ENCODE results near the gene AGER.
"Not testable (repeated sequence)": the region's sequence is repeated elsewhere in the genome, so short reads cannot be mapped to it uniquely, and the experiment has no call there.

The AGER gene

GRCh38 chr6:32187009-32187709 is 3.1 kb upstream of the AGER start:
- DNase-seq: no peak

- DNase-seq: not testable (repeated sequence)
Measured at GRCh38 chr6:32186151-32186840, 2.2 kb upstream of the AGER start.

DNA sequence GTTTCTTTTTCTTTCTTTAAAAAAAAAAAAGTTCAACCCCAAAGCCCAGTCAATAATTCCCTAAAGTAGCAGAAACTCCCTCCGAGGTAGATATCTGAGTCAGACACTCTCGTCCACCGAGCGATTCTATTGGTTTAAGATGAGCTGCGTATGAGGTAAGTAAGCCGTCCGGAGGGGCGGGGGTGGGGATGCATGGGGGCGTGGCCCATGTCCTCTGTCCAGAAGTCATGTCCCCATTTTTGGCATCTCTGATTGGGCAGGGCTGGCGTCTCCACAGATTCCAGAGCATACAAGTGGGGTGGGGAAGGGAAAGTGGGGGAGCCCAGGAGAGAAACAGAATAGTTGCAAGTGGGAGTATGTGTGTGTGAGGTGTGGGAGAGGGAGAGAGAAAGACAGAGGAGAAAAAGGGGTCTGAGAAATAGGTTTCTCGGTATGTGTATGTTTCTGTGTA is 1.7 kb upstream of the AGER start:
- DNase-seq: not testable (repeated sequence)

GRCh38 chr6:32183483-32184083 is 470 bp downstream of the AGER start:
- no peak for DNase-seq

DNA sequence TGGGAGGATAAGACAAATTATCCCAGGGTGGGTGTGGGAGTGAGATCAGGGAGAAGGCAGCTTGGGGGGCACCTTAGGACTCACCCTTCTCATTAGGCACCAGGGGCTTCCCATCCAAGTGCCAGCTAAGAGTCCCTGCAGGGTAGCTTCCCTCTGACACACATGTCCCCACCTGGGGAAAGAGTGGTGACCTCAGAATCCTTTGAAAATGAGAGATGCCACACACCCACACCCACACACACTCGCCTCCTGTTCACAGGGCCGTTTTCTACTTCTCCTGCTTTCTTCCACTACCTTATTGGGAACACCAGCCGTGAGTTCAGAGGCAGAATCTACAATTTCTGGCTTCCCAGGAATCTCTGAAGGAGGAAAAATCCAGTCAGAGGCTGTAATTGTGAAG is 1.0 kb downstream of the AGER start:
- DNase-seq: no peak

DNA sequence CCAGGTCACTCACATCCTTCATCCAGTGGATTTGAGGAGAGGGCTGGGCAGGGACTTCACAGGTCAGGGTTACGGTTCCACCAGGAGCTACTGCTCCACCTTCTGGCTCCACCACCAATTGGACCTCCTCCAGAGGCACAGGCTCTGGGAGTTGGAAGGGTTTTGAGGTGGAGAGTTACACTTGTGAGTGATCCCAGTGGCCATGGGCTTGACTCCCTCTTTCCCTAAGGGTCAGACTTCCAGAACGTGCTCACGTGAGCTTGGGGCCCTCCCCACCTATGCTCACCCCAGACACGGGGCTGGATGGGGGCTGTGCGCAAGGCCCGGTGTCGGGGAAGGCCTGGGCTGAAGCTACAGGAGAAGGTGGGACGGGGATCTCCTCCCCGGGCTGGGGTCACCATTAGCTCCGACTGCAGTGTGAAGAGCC is 1.5 kb downstream of the AGER start:
- no peak for DNase-seq

GRCh38 chr6:32181915-32182529 is 2.0 kb downstream of the AGER start:
- no peak for DNase-seq

- DNase-seq: no peak
Measured at GRCh38 chr6:32181148-32181702, 2.8 kb downstream of the AGER start.

- no peak for DNase-seq
Measured at GRCh38 chr6:32179766-32180405, 4.2 kb downstream of the AGER start.

- DNase-seq: peak; percentile 67
Measured at GRCh38 chr6:32178547-32179440, 5.3 kb downstream of the AGER start.

- DNase-seq: no peak
Measured at GRCh38 chr6:32177788-32178546, 6.1 kb downstream of the AGER start, which contains the start of gene RNF5. RNF5 (plus strand) TSS chr6:32178405; CDS start chr6:32178512, 107 bp downstream.

DNA sequence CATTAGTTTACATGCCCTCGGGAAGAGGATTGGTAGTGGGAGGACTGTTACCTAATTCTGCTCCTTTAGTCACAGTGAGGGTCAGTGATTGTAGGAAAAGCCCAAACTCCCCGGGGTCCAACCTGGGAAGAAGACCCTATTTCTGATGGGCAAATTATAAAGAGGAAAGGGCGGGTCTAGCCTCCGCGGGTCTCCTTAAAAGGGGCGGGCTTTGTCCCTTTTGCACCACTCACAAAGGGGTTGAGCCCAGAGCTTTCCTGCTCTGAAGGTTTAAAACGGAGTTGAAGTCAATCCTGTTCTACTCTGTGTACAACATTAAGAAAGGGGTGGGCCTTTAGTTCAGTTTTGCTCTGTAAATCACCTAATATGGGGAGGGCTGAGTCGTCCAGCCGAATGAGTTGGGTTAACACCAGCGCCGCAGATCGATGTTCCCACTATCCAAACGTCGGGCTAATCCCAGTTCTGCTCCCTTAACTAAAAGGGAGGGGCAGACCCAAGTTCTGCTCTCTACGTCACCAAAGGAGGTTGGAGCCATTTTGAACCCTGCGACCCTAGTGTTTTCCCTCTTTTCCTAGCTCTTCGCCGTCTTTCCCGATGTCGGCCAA is 6.8 kb downstream of the AGER start:
- DNase-seq: peak; percentile 90

GRCh38 chr6:32176476-32177182 is 7.4 kb downstream of the AGER start:
- peak; percentile 40 for DNase-seq

- DNase-seq: peak; percentile 77
Measured at GRCh38 chr6:32175711-32176475, 8.2 kb downstream of the AGER start, which contains the start of gene AGPAT1. AGPAT1 (minus strand) TSS chr6:32176084; CDS start chr6:32171496, 4,588 bp downstream.

GRCh38 chr6:32175322-32175710 is 8.7 kb downstream of the AGER start:
- no peak for DNase-seq

- DNase-seq: no peak
Measured at GRCh38 chr6:32174416-32174815, 9.6 kb downstream of the AGER start.

DNA sequence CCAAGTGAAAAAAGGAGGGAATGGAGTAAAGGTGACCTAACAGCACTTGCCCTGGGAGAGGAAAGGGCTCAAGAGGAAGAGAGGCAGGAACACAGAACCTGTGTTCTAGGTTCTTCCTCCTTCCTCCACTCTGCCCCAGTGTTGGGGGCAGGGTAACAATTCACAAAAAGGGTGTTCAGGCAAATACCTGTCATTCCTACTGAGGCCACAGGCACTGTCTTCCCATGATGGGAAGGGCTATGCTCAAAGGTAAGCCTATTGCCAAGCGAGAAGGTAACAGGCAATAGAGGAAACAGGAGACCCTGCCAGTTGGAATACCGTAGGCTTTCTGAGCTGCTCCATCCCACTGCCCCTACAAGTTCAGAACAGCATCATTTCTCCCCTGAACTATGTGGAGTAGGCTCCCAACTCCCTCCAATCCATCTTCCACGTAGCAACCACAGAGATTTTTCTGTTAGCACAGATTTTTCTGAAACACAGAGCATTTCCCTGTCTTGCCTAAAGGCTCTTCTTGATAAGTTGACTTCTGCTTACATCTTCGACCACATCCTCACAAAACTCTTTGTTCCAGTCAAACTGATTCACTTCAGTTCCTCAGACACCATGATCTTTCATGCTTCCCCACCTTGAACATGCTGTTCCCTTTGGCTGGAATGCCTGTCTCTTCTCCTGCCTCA is 10.9 kb downstream of the AGER start:
- DNase-seq: no peak

- no peak for DNase-seq
Measured at GRCh38 chr6:32171234-32171633, 12.8 kb downstream of the AGER start.

Measured in right kidney (tissue), 1 donor.